HCT116 (cell line): ENCODE results near the gene SNX1. TPM values are rescaled to one million over a fixed set of nuclear protein-coding genes. Genes with fewer than 3 reads are reported as not detected.

Source experiments
- ATAC-seq: fragments of 200-7000 bp; cut with Tn5 transposase; 2 replicates; pipeline ENCODE4 v1.9.1; 2020; ENCODE audit warnings: mild to moderate bottlenecking, moderate library complexity
- BruUV-seq: library from RNA; stranded (reverse); fragments of 400-500 nt; replicated peaks from 2 replicates; lab custom pipeline; 2021; lab: Mats Ljungman, UMichigan
- CTCF ChIA-PET: fragments of 300-600 bp; sonication (Branson Sonifier 250); formaldehyde crosslinking; loops from one replicate; lab custom pipeline; 2021; ENCODE audit warnings: antibody characterized with exemption; lab: Charles Lee
- POLR2A ChIA-PET: fragments of 300-600, 350-600 bp; sonication (Branson Sonifier 250); formaldehyde crosslinking; loops from one replicate; lab custom pipeline; 2021; ENCODE audit warnings: antibody characterized with exemption; lab: Charles Lee
- RAD21 ChIA-PET, 2 experiments: fragments of 300-600 bp; sonication (Branson Sonifier 250); formaldehyde crosslinking; loops; one replicate each; lab custom pipeline; 2023; ENCODE audit warnings: low total read pairs in 2 of 2; ENCODE audit not compliant: uncharacterized antibody in 2 of 2, unreplicated experiment in 2 of 2, low non-redundant PET in 1 of 2; lab: Charles Lee
- DNase-seq: peaks from one replicate; pipeline ENCODE4 v3.0.0-alpha.2; 2010; ENCODE audit warnings: low read depth, low spot score
- H2AFZ ChIP-seq: fragments of 200-600 bp; shearing (Covaris generic), sonication (generic); 2 replicates; pipeline ENCODE4 v1.6.1; 2017; ENCODE audit warnings: low read depth, mixed run types, mixed read lengths, antibody characterized with exemption, low read length; ENCODE audit not compliant: poor library complexity, severe bottlenecking
- H3K27ac ChIP-seq: 2 replicates; pipeline ENCODE4 v1.5.1; 2012; ENCODE audit warnings: low read depth, low read length
- H3K27me3 ChIP-seq: fragments of 200-600 bp; sonication (generic); 2 replicates; pipeline ENCODE4 v1.6.1; 2016; ENCODE audit warnings: mixed run types, low read length, mixed read lengths; ENCODE audit not compliant: insufficient read depth
- H3K36me3 ChIP-seq, 2 experiments: fragments of 200-500 bp in 1 of 2; fragments of 200-600 bp in 1 of 2; sonication (Bioruptor generic) in 1 of 2; sonication (generic) in 1 of 2; 2 replicates each; pipeline versions ENCODE4 v1.5.1 to v1.6.1; 2014 to 2016; ENCODE audit warnings: low read length in 2 of 2, inconsistent platforms in 1 of 2, mixed read lengths in 1 of 2, mixed run types in 1 of 2; ENCODE audit not compliant: insufficient read depth in 2 of 2, control insufficient read depth in 1 of 2
- H3K4me1 ChIP-seq, 2 experiments: fragments of 200-600 bp in 1 of 2; sonication (generic) in 1 of 2; 2 replicates each; pipeline versions ENCODE4 v1.5.1 to v1.6.1; 2012 to 2017; ENCODE audit warnings: low read length in 2 of 2, inconsistent platforms in 1 of 2, mild to moderate bottlenecking in 1 of 2, mixed read lengths in 1 of 2, mixed run types in 1 of 2, moderate library complexity in 1 of 2; ENCODE audit not compliant: insufficient read depth in 2 of 2, control insufficient read depth in 1 of 2
- H3K4me2 ChIP-seq: fragments of 200-600 bp; sonication (generic); 2 replicates; pipeline ENCODE4 v1.6.1; 2017; ENCODE audit warnings: mixed run types, low read length, mixed read lengths
- H3K4me3 ChIP-seq, 2 experiments: fragments of 200-600 bp in 1 of 2; sonication (generic) in 1 of 2; replicated peaks in 1 of 2; 2 replicates each; pipeline ENCODE4 v1.5.1; 2011 to 2016; ENCODE audit warnings: low read length in 2 of 2, control low read depth in 1 of 2, low read depth in 1 of 2, mild to moderate bottlenecking in 1 of 2, mixed read lengths in 1 of 2, mixed run types in 1 of 2
- H3K79me2 ChIP-seq: fragments of 200-600 bp; sonication (generic); 2 replicates; pipeline ENCODE4 v1.6.1; 2017; ENCODE audit warnings: mild to moderate bottlenecking, mixed run types, low read length, moderate library complexity, mixed read lengths; ENCODE audit not compliant: insufficient read depth
- H3K9ac ChIP-seq: fragments of 200-600 bp; sonication (generic); 2 replicates; pipeline ENCODE4 v1.6.1; 2016; ENCODE audit warnings: low read length, mixed read lengths
- H3K9me2 ChIP-seq: fragments of 200-600 bp; sonication (generic), shearing (Covaris generic); 2 replicates; pipeline ENCODE4 v1.6.1; 2017; ENCODE audit warnings: mixed run types, mild to moderate bottlenecking, moderate library complexity; ENCODE audit not compliant: insufficient read depth
- H3K9me3 ChIP-seq, 2 experiments: fragments of 200-500 bp in 1 of 2; fragments of 200-600 bp in 1 of 2; sonication (Bioruptor generic) in 1 of 2; sonication (generic) in 1 of 2; 2 replicates each; pipeline ENCODE4 v1.6.1; 2014 to 2017; ENCODE audit warnings: low read length in 2 of 2, mixed read lengths in 2 of 2, inconsistent platforms in 1 of 2, low read depth in 1 of 2, mild to moderate bottlenecking in 1 of 2, mixed run types in 1 of 2, moderate library complexity in 1 of 2; ENCODE audit not compliant: control insufficient read depth in 1 of 2, insufficient read depth in 1 of 2
- H4K20me1 ChIP-seq: fragments of 200-600 bp; sonication (generic), shearing (Covaris generic); 2 replicates; pipeline ENCODE4 v1.6.1; 2017; ENCODE audit warnings: mixed run types, mild to moderate bottlenecking, moderate library complexity; ENCODE audit not compliant: insufficient read depth
- JUND ChIP-seq: IDR thresholded peaks from 2 replicates; pipeline ENCODE4 v1.6.1; 2012
- POLR2AphosphoS5 ChIP-seq: IDR thresholded peaks from 2 replicates; pipeline ENCODE4 v1.6.1; 2011; ENCODE audit warnings: mild to moderate bottlenecking, low read depth, low read length, moderate library complexity
- REST ChIP-seq: IDR thresholded peaks from 2 replicates; pipeline ENCODE4 v1.6.1; 2012; ENCODE audit warnings: low read depth
- intact Hi-C: fragments of 100-400 bp; cut with micrococcal nuclease; formaldehyde crosslinking; loops from 2 replicates; pipeline ENCODE4 v1.10.0; 2022
- total RNA-seq: library from RNA; stranded (reverse); gene quantifications from one replicate; pipeline ENCODE4 v1.2.1, GENCODE V29; 2021; ENCODE audit not compliant: unreplicated experiment

SNX1 gene
- total RNA-seq, 1 experiment from 2014 or later = 91.9 TPM

GRCh38 chr15:64155802-64156651 lies 60.2 kb downstream of the SNX1 start:
- ChIA-PET POLR2A (no interaction called here), CTCF (no interaction called here)
- BruUV-seq = TSS peak; percentile 25

More at GRCh38 chr15:64155802-64156651, 60.2 kb downstream of the SNX1 start:
- peaks cover 46% of the 10 kb centered on the region in 2 experiments for H3K36me3 ChIP-seq
- H3K4me3 ChIP-seq = no peak overlapping the region
- H3K4me1 ChIP-seq = peaks cover 6 to 26% of the 10 kb centered on the region in 2 experiments
- no peak overlapping the region for H3K4me2 ChIP-seq
- peaks cover 29% of the 10 kb centered on the region for H3K79me2 ChIP-seq
- H3K27me3 ChIP-seq = no peaks in the 10 kb centered on the region
- H4K20me1 ChIP-seq = no peaks in the 10 kb centered on the region; the same call in 1 of the 2 replicates
- H3K9me3 ChIP-seq = no peaks in the 10 kb centered on the region
- no peak overlapping the region for H3K9ac ChIP-seq
- H3K27ac ChIP-seq = no peak overlapping the region; the same call in 1 of the 2 replicates
- intact Hi-C loops = no loop called here
- ATAC-seq (no peak), DNase-seq (no peak)
- TF ChIP-seq POLR2AphosphoS5 (0 out of 2 replicates have a peak, but pooled peaks have one; percentile 11), REST (no peak), JUND (no peak)
- RAD21 ChIA-PET = no interaction called here
- H3K9me2 ChIP-seq = no peaks in the 10 kb centered on the region
- H2AFZ ChIP-seq = no peak overlapping the region
